Ectodermal cell (in vitro differentiated cells): Measurements from ENCODE around the gene WDSUB1.

ENCODE experiments used
- H3K27ac ChIP-seq: 2 replicates; pipeline ENCODE4 v1.7.0; 2013; ENCODE audit warnings: mild to moderate bottlenecking, low read depth, low read length; ENCODE audit not compliant: insufficient read depth, poor library complexity, severe bottlenecking
- H3K27me3 ChIP-seq: 2 replicates; pipeline ENCODE4 v1.7.0; 2013; ENCODE audit warnings: mild to moderate bottlenecking, low read length; ENCODE audit not compliant: insufficient read depth, control insufficient read depth, poor library complexity, severe bottlenecking
- H3K36me3 ChIP-seq: one replicate; pipeline ENCODE4 v1.7.0; 2013; ENCODE audit warnings: low read length; ENCODE audit not compliant: control insufficient read depth, insufficient read depth
- H3K4me1 ChIP-seq: one replicate; pipeline ENCODE4 v1.7.0; 2013; ENCODE audit warnings: low read length; ENCODE audit not compliant: control insufficient read depth, insufficient read depth
- H3K4me3 ChIP-seq: 2 replicates; pipeline ENCODE4 v1.7.0; 2013; ENCODE audit warnings: low read depth, low read length, control low read depth; ENCODE audit not compliant: insufficient read depth
- H3K9me3 ChIP-seq: 2 replicates; pipeline ENCODE4 v1.7.0; 2013; ENCODE audit warnings: mild to moderate bottlenecking, low read length, moderate library complexity; ENCODE audit not compliant: control insufficient read depth
- WGBS, 2 experiments: methylation state at CpG; one replicate each; pipeline ENCODE4 v1.1.7; 2013; ENCODE audit warnings: missing lambda C conversion rate in 2 of 2; 5-methylcytosine and 5-hydroxymethylcytosine counted together

WDSUB1 gene

GRCh38 chr2:159267921-159268320 lies 18.6 kb downstream of the WDSUB1 start:
- no peaks in the 10 kb centered on the region for H3K36me3 ChIP-seq
- 96 to 100% methylated on average over 1 of the region's 1 CpG for WGBS, 2 experiments
- H3K27me3 ChIP-seq, result no peaks in the 10 kb centered on the region
- no peak overlapping the region for H3K4me3 ChIP-seq
- no peak overlapping the region for H3K27ac ChIP-seq
- H3K9me3 ChIP-seq, result no peaks in the 10 kb centered on the region
- H3K4me1 ChIP-seq, result peaks cover 7% of the 10 kb centered on the region

GRCh38 chr2:159266554-159266953 lies 19.9 kb downstream of the WDSUB1 start:
- no peaks in the 10 kb centered on the region for H3K27me3 ChIP-seq
- H3K9me3 ChIP-seq, result no peaks in the 10 kb centered on the region
- WGBS, 2 experiments, result 91 to 95% methylated on average over 3 of the region's 3 CpGs
- H3K4me1 ChIP-seq, result no peaks in the 10 kb centered on the region
- no peak overlapping the region for H3K4me3 ChIP-seq
- H3K36me3 ChIP-seq, result no peaks in the 10 kb centered on the region
- no peak overlapping the region for H3K27ac ChIP-seq

- Histone ChIP-seq H3K36me3 (no peaks in the 10 kb centered on the region), H3K27ac (no peak overlapping the region)
- WGBS, 2 experiments, result 77 to 83% methylated on average over 1 of the region's 1 CpG
These were observed 21.3 kb downstream of the WDSUB1 start for GRCh38 chr2:159265171-159265576.

GRCh38 chr2:159262904-159263303 lies 23.6 kb downstream of the WDSUB1 start:
- 92 to 98% methylated on average over 5 of the region's 5 CpGs for WGBS, 2 experiments
- H3K4me1 ChIP-seq, result no peaks in the 10 kb centered on the region
- no peaks in the 10 kb centered on the region for H3K27me3 ChIP-seq
- no peaks in the 10 kb centered on the region for H3K9me3 ChIP-seq
- no peak overlapping the region for H3K4me3 ChIP-seq
- no peaks in the 10 kb centered on the region for H3K36me3 ChIP-seq
- H3K27ac ChIP-seq, result no peak overlapping the region

More at GRCh38 chr2:159265171-159265576, 21.3 kb downstream of the WDSUB1 start:
- Histone ChIP-seq H3K9me3 (no peaks in the 10 kb centered on the region), H3K27me3 (no peaks in the 10 kb centered on the region), H3K4me3 (no peak overlapping the region), H3K4me1 (no peaks in the 10 kb centered on the region)

GRCh38 chr2:159262226-159262625 lies 24.3 kb downstream of the WDSUB1 start:
- Histone ChIP-seq H3K27me3 (no peaks in the 10 kb centered on the region), H3K9me3 (no peaks in the 10 kb centered on the region), H3K36me3 (no peaks in the 10 kb centered on the region), H3K4me1 (no peaks in the 10 kb centered on the region), H3K4me3 (no peak overlapping the region), H3K27ac (no peak overlapping the region)
- WGBS, 2 experiments, result 90 to 92% methylated on average over 5 to 6 of the region's 6 CpGs

- Histone ChIP-seq H3K9me3 (no peaks in the 10 kb centered on the region), H3K4me3 (no peak overlapping the region), H3K27me3 (no peaks in the 10 kb centered on the region), H3K27ac (no peak overlapping the region), H3K36me3 (no peaks in the 10 kb centered on the region), H3K4me1 (no peaks in the 10 kb centered on the region)
- 76 to 100% methylated on average over 1 to 2 of the region's 2 CpGs for WGBS, 2 experiments
These were observed 30.3 kb downstream of the WDSUB1 start for GRCh38 chr2:159256159-159256558.

- Histone ChIP-seq H3K4me3 (no peak overlapping the region), H3K27ac (no peak overlapping the region), H3K4me1 (no peaks in the 10 kb centered on the region), H3K27me3 (no peaks in the 10 kb centered on the region), H3K36me3 (no peaks in the 10 kb centered on the region), H3K9me3 (no peaks in the 10 kb centered on the region)
- WGBS, 2 experiments, result 90 to 100% methylated on average over 2 of the region's 4 CpGs
These were observed 33.6 kb downstream of the WDSUB1 start for GRCh38 chr2:159252905-159253304.

GRCh38 chr2:159251296-159252173 lies 35.0 kb downstream of the WDSUB1 start:
- no peak overlapping the region for H3K27ac ChIP-seq
- 88 to 94% methylated on average over 9 to 11 of the region's 12 CpGs for WGBS, 2 experiments
- H3K4me1 ChIP-seq, result no peaks in the 10 kb centered on the region
- no peaks in the 10 kb centered on the region for H3K27me3 ChIP-seq
- no peak overlapping the region for H3K4me3 ChIP-seq
- no peaks in the 10 kb centered on the region for H3K36me3 ChIP-seq
- no peaks in the 10 kb centered on the region for H3K9me3 ChIP-seq

- Histone ChIP-seq H3K27ac (no peak overlapping the region), H3K36me3 (no peaks in the 10 kb centered on the region), H3K4me3 (no peak overlapping the region), H3K4me1 (no peaks in the 10 kb centered on the region), H3K27me3 (no peaks in the 10 kb centered on the region), H3K9me3 (no peaks in the 10 kb centered on the region)
- WGBS, 2 experiments, result 90 to 92% methylated on average over 7 of the region's 7 CpGs
These were observed 36.4 kb downstream of the WDSUB1 start for GRCh38 chr2:159249990-159250715.

- 83 to 90% methylated on average over 6 of the region's 7 CpGs for WGBS, 2 experiments
- H3K4me1 ChIP-seq, result no peaks in the 10 kb centered on the region
- H3K27ac ChIP-seq, result no peak overlapping the region
- H3K36me3 ChIP-seq, result no peaks in the 10 kb centered on the region
- no peak overlapping the region for H3K4me3 ChIP-seq
- no peaks in the 10 kb centered on the region for H3K27me3 ChIP-seq
- no peaks in the 10 kb centered on the region for H3K9me3 ChIP-seq
These were observed 40.0 kb downstream of the WDSUB1 start for GRCh38 chr2:159246325-159246988.
